GM19438 (cell line): ENCODE data around the gene GPC6.

Source experiments
- ATAC-seq: cut with Tn5 transposase; IDR thresholded peaks from one replicate; pipeline ENCODE4 v1.9.1; 2021; ENCODE audit warnings: low read depth; ENCODE audit not compliant: unreplicated experiment

The GPC6 gene

DNA sequence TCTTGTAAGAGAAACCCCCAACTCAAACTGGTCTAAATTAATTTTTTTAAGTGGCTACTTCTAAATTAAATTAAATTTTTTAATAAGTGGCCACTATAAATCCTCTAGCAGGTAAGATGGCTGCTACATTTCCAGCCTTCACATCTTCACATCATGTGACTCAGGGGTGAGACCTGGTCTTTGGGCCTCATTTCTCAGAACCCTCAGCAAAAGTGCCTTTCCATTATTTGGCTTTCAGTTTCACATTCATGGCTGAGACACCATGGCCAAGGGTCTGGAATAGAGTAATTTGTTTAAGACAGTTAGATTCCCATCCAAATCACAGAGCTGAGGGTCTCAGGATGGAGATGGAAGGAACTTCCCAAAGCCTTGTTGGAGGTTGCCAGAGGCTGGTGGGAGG lies 1205.4 kb downstream of the GPC6 start:
- no peak for ATAC-seq

GRCh38 chr13:94433055-94433961 lies 1206.7 kb downstream of the GPC6 start:
- no peak for ATAC-seq

- no peak for ATAC-seq
Observed at GRCh38 chr13:94435604-94436226, 1209.1 kb downstream of the GPC6 start.

DNA sequence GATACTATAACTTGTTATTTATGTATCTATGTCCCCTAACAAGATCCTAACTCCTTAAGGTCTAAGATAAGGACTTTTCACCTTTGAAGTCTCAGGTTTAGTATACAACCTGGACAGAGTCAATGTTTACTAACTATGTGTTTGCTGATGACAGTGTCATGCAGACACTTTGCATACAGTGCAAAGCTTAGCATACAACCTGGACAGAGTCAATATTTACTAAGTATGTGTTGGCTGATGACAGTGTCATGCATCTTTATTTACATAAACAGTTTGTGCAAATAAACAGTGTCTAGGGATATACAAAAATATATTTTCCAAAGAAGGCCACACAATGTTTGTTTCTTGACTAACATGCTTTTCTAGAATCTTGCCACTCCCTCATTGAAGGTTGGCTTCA lies 1218.2 kb downstream of the GPC6 start:
- ATAC-seq: no peak

- ATAC-seq: no peak
Observed at GRCh38 chr13:94454334-94454733, 1227.7 kb downstream of the GPC6 start.

DNA sequence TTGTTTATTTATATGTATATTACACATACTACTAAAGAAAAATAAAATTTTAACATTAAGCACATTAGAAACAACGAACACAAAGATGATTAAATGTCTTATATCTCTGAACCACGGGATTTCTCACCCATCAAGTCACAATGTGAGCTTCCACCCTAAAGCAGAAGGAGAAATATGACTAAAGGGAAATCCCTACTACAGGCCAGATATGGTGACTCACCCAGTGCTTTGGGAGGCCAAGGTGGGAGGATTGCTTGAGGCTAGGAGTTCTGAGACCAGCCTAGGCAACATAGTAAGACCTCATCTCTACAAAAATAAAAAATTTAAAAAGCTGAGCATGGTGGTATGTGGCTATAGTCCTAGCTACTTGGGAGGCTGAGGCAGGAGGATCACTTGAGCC lies 1228.3 kb downstream of the GPC6 start:
- no peak for ATAC-seq

DNA sequence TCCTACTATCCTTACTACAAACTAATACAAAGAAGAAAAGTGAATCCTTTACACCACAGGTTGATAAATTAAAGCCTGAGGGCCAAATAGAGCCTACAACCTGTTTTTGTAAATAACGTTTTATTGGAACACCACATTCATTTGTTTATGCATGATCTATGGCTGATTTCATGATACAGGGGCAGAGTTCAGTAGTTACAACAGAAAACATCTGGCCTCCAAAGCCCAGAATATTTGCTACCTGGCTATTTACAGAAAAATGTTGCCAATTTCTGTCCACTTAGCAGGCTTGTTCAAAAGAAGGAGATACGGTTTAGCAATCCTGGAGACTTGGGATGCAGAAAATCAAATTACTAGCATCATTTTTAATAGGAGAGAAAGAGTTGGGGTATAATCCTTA lies 1228.8 kb downstream of the GPC6 start:
- no peak for ATAC-seq
